ENCODE results near the gene UCP2. TPM values are rescaled to one million over a fixed set of nuclear protein-coding genes. Genes with fewer than 3 reads are reported as not detected.

Gene UCP2
- total and polyA plus RNA-seq, 9 of the 15 experiments (the other 6 are each of a cell fraction or from before 2014, with no cell fraction given) = 19.2 to 216 (median 87.9) TPM

- TF ChIP-seq NFXL1 (CRISPR knock-in tag; IDR thresholded peaks at IDR 0.05) (0 out of 2 replicates have a peak, but pooled peaks have one; percentile 50), ADNP (tag; IDR thresholded peaks at IDR 0.05) (peak; percentile 84), KLF1 (tag; IDR thresholded peaks at IDR 0.05) (no peak), YY1 (IDR thresholded peaks at IDR 0.05; ENCODE audit: borderline replicate concordance in 1 of 3, control insufficient read depth in 1 of 3, extremely low read depth in 1 of 3, insufficient read depth in 3 of 3, insufficient read length in 1 of 3, insufficient replicate concordance in 2 of 3, low read depth in 1 of 3, low read length in 2 of 3) (peak in 2 of 3 experiments; percentile 30 to 56), CBX3 (IDR thresholded peaks at IDR 0.05; ENCODE audit: borderline replicate concordance in 1 of 2, low read length in 2 of 2) (peak in 1 of 2 experiments; percentile 99; a peak in 2 of 3 replicates), FOXK2 (conservative IDR thresholded peaks at IDR 0.05 in 1 of 2, IDR thresholded peaks at IDR 0.05 in 1 of 2; ENCODE audit: low read depth in 2 of 2) (peak; percentile 49 to 75; a peak in 3 of 4 replicates), RB1 (IDR thresholded peaks at IDR 0.05; ENCODE audit: low read depth) (peak; percentile 61), SMARCA5 (IDR thresholded peaks at IDR 0.05) (peak; percentile 96), MTA3 (IDR thresholded peaks at IDR 0.05; ENCODE audit: borderline replicate concordance) (peak; percentile 83; the same call in 1 of the 2 replicates), CBX5 (IDR thresholded peaks at IDR 0.05; ENCODE audit: borderline replicate concordance, low read depth) (peak; percentile 70; the same call in 1 of the 2 replicates), TSHZ1 (CRISPR knock-in tag; IDR thresholded peaks at IDR 0.05) (0 out of 2 replicates have a peak, but pooled peaks have one; percentile 47)
- TF ChIP-seq, protein P1, sequence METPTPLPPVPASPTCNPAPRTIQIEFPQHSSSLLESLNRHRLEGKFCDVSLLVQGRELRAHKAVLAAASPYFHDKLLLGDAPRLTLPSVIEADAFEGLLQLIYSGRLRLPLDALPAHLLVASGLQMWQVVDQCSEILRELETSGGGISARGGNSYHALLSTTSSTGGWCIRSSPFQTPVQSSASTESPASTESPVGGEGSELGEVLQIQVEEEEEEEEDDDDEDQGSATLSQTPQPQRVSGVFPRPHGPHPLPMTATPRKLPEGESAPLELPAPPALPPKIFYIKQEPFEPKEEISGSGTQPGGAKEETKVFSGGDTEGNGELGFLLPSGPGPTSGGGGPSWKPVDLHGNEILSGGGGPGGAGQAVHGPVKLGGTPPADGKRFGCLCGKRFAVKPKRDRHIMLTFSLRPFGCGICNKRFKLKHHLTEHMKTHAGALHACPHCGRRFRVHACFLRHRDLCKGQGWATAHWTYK (CRISPR knock-in tag; IDR thresholded peaks at IDR 0.05) = peak; percentile 93
- TF ChIP-seq, protein P2, sequence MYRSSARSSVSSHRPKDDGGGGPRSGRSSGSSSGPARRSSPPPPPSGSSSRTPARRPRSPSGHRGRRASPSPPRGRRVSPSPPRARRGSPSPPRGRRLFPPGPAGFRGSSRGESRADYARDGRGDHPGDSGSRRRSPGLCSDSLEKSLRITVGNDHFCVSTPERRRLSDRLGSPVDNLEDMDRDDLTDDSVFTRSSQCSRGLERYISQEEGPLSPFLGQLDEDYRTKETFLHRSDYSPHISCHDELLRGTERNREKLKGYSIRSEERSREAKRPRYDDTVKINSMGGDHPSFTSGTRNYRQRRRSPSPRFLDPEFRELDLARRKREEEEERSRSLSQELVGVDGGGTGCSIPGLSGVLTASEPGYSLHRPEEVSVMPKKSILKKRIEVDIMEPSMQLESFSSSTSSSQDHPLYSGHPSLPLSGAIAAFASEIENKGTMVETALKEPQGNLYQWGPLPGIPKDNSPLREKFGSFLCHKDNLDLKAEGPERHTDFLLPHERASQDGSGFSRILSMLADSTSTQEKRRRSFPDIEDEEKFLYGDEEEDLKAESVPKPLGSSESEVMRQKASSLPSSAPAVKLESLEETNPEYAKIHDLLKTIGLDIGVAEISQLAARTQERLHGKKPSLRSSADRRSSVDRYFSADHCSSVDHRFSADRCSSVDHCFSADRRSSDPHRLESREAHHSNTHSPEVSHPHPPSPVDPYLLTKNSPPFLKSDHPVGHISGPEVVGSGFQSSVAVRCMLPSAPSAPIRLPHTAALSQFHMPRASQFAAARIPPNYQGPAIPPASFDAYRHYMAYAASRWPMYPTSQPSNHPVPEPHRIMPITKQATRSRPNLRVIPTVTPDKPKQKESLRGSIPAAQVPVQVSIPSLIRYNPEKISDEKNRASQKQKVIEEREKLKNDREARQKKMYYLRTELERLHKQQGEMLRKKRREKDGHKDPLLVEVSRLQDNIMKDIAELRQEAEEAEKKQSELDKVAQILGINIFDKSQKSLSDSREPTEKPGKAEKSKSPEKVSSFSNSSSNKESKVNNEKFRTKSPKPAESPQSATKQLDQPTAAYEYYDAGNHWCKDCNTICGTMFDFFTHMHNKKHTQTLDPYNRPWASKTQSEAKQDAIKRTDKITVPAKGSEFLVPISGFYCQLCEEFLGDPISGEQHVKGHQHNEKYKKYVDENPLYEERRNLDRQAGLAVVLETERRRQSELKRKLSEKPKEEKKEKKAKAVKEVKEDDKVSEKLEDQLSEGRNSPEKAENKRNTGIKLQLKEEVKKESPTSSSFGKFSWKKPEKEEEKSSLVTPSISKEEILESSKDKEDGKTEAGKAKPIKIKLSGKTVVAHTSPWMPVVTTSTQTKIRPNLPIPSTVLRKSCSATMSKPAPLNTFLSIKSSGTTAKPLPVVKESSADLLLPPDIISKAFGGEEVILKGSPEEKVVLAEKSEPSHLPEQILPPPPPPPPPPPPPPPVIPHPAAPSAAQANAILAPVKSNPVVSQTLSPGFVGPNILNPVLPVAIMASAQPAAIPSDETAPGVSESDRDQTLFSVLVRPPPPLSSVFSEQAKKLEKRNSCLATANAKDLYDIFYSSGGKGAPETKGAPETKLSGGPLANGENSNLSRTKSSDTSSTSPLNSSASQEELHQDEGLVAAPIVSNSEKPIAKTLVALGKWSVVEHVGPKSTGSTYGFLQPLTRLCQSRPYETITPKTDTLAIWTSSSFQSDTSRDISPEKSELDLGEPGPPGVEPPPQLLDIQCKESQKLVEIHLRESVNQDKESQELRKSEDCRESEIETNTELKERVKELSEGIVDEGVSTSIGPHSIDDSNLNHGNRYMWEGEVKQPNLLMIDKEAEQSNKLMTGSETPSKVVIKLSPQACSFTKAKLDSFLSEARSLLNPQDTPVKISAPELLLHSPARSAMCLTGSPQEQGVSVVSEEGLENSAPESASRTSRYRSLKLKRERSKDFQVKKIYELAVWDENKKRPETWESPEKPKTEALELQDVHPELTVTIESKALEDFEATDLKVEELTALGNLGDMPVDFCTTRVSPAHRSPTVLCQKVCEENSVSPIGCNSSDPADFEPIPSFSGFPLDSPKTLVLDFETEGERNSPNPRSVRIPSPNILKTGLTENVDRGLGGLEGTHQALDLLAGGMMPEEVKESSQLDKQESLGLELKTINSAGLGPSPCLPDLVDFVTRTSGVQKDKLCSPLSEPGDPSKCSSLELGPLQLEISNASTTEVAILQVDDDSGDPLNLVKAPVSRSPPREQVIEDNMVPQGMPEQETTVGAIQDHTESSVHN (IDR thresholded peaks at IDR 0.05; ENCODE audit: borderline replicate concordance in 1 of 2, low read depth in 1 of 2) = no peak
These were observed 28.9 kb upstream of the UCP2 start (continued) for GRCh38 chr11:74011360-74012073.

Data from K562 (cell line).